ENCODE measurements around the gene HAUS1.

GRCh38 chr18:46070232-46070631 lies 34.0 kb upstream of the HAUS1 start:
- TF ChIP-seq, protein P1, sequence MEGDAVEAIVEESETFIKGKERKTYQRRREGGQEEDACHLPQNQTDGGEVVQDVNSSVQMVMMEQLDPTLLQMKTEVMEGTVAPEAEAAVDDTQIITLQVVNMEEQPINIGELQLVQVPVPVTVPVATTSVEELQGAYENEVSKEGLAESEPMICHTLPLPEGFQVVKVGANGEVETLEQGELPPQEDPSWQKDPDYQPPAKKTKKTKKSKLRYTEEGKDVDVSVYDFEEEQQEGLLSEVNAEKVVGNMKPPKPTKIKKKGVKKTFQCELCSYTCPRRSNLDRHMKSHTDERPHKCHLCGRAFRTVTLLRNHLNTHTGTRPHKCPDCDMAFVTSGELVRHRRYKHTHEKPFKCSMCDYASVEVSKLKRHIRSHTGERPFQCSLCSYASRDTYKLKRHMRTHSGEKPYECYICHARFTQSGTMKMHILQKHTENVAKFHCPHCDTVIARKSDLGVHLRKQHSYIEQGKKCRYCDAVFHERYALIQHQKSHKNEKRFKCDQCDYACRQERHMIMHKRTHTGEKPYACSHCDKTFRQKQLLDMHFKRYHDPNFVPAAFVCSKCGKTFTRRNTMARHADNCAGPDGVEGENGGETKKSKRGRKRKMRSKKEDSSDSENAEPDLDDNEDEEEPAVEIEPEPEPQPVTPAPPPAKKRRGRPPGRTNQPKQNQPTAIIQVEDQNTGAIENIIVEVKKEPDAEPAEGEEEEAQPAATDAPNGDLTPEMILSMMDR (IDR thresholded peaks at IDR 0.05), result no peak
- no peak for TF ChIP-seq POLR2A (IDR thresholded peaks at IDR 0.05)

All from tibial nerve (tissue), 3 donors.